ENCODE data around the gene PRG3. TPM values are rescaled to one million over a fixed set of nuclear protein-coding genes. Genes with fewer than 3 reads are reported as not detected.

PRG3 gene
- total and polyA plus RNA-seq, 2 donors (not counting 1 experiment from before 2014, with no cell fraction given) = not detected

DNA sequence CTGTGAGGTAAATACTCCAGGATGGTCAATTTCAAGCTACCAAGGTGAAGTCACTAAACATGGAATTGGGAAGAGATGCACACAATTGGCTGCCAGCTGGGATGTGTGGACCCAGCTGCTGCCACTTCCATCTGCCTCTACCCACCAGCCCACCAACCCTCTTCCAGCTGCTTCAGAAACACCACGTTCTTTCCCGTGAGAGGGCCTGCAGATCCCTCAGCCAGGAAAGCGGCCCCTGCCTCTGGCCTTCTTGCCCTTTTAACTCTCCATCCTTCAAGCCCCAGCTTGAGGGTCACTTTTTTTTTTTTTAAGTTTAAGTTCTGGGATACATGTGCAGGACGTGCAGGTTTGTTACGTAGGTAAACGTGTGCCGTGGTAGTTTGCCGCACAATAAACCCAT lies 20.0 kb downstream of the PRG3 start:
- H3K4me3 ChIP-seq (ENCODE audit: control extremely low read depth in 1 of 5, extremely low read depth in 1 of 5, insufficient read depth in 1 of 5, low read depth in 2 of 5, low read length in 4 of 5) = no peak overlapping the region
- ATAC-seq (ENCODE audit: low read depth) (no peak), DNase-seq (no peak)
- POLR2A ChIA-PET = no interaction called here
- no peak for TF ChIP-seq EZH2 (IDR thresholded peaks at IDR 0.05; ENCODE audit: borderline replicate concordance, insufficient read depth, low read depth, low read length, poor library complexity, severe bottlenecking)
- TF ChIP-seq, protein P1, sequence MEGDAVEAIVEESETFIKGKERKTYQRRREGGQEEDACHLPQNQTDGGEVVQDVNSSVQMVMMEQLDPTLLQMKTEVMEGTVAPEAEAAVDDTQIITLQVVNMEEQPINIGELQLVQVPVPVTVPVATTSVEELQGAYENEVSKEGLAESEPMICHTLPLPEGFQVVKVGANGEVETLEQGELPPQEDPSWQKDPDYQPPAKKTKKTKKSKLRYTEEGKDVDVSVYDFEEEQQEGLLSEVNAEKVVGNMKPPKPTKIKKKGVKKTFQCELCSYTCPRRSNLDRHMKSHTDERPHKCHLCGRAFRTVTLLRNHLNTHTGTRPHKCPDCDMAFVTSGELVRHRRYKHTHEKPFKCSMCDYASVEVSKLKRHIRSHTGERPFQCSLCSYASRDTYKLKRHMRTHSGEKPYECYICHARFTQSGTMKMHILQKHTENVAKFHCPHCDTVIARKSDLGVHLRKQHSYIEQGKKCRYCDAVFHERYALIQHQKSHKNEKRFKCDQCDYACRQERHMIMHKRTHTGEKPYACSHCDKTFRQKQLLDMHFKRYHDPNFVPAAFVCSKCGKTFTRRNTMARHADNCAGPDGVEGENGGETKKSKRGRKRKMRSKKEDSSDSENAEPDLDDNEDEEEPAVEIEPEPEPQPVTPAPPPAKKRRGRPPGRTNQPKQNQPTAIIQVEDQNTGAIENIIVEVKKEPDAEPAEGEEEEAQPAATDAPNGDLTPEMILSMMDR (IDR thresholded peaks at IDR 0.05) = no peak
- no peak overlapping the region for H3K27ac Mint-ChIP-seq
- peaks cover 0 to 2% (median 2%) of the 10 kb centered on the region in 4 experiments for H3K27me3 ChIP-seq (replicated peaks in 1 of 4; ENCODE audit: control extremely low read depth in 1 of 4, control insufficient read depth in 3 of 4, insufficient read depth in 4 of 4, low read length in 3 of 4)
- H3K9me3 Mint-ChIP-seq (ENCODE audit: insufficient read depth) = no peaks in the 10 kb centered on the region
- no peak overlapping the region for H3K4me2 ChIP-seq (replicated peaks; ENCODE audit: low read depth, low read length, poor library complexity, severe bottlenecking)
- H3K4me1 ChIP-seq (ENCODE audit: control insufficient read depth in 2 of 2, insufficient read depth in 2 of 2, low read length in 2 of 2) = no peaks in the 10 kb centered on the region
- no peaks in the 10 kb centered on the region for H3K4me1 Mint-ChIP-seq
- H3K4me3 Mint-ChIP-seq = no peak overlapping the region
- no peak overlapping the region for H2AFZ ChIP-seq (ENCODE audit: insufficient read depth, low read depth, low read length, poor library complexity, severe bottlenecking)
- H3K27me3 Mint-ChIP-seq = peaks cover 25% of the 10 kb centered on the region
- H3K27ac ChIP-seq (ENCODE audit: low read length in 2 of 2) = no peak overlapping the region
- H3K9me3 ChIP-seq (ENCODE audit: control extremely low read depth in 1 of 3, control insufficient read depth in 2 of 3, insufficient read depth in 1 of 3, low read length in 2 of 3) = no peaks in the 10 kb centered on the region
- H3K79me2 ChIP-seq (ENCODE audit: control insufficient read depth, insufficient read depth, low read length) = no peaks in the 10 kb centered on the region
- intact Hi-C loops (cut with micrococcal nuclease) = no loop called here
- H4K20me1 ChIP-seq (ENCODE audit: control insufficient read depth, insufficient read depth, low read length, poor library complexity, severe bottlenecking) = no peaks in the 10 kb centered on the region
- no peak overlapping the region for H3K9ac ChIP-seq (ENCODE audit: low read length)
- CTCF ChIA-PET = interaction anchor here (1.2 to 2.1 kb wide), 3 partner anchors 10 to 280 kb away, joined by 4 to 10 read pairs (median 5); no protein-coding TSS in a partner anchor
- WGBS (ENCODE audit: insufficient coverage) = 100% methylated on average over 1 of the region's 8 CpGs
- no peaks in the 10 kb centered on the region for H3K36me3 ChIP-seq (replicated peaks in 1 of 2; ENCODE audit: control extremely low read depth in 1 of 2, control insufficient read depth in 1 of 2, extremely low read depth in 1 of 2, insufficient read depth in 2 of 2, low read length in 1 of 2)

- H3K36me3 ChIP-seq (replicated peaks in 1 of 2; ENCODE audit: control extremely low read depth in 1 of 2, control insufficient read depth in 1 of 2, extremely low read depth in 1 of 2, insufficient read depth in 2 of 2, low read length in 1 of 2) = no peaks in the 10 kb centered on the region
- H4K20me1 ChIP-seq (ENCODE audit: control insufficient read depth, insufficient read depth, low read length, poor library complexity, severe bottlenecking) = no peaks in the 10 kb centered on the region
- H3K27me3 Mint-ChIP-seq = peaks cover 26% of the 10 kb centered on the region
- peaks cover 0 to 3% (median 2%) of the 10 kb centered on the region in 4 experiments for H3K27me3 ChIP-seq (replicated peaks in 1 of 4; ENCODE audit: control extremely low read depth in 1 of 4, control insufficient read depth in 3 of 4, insufficient read depth in 4 of 4, low read length in 3 of 4)
- no peak overlapping the region for H3K4me2 ChIP-seq (replicated peaks; ENCODE audit: low read depth, low read length, poor library complexity, severe bottlenecking)
- no peak overlapping the region for H2AFZ ChIP-seq (ENCODE audit: insufficient read depth, low read depth, low read length, poor library complexity, severe bottlenecking)
- DNase-seq (no peak), ATAC-seq (ENCODE audit: low read depth) (no peak)
- H3K4me3 ChIP-seq (ENCODE audit: control extremely low read depth in 1 of 5, extremely low read depth in 1 of 5, insufficient read depth in 1 of 5, low read depth in 2 of 5, low read length in 4 of 5) = no peak overlapping the region
- H3K9me3 ChIP-seq (ENCODE audit: control extremely low read depth in 1 of 3, control insufficient read depth in 2 of 3, insufficient read depth in 1 of 3, low read length in 2 of 3) = no peaks in the 10 kb centered on the region
- no peak for TF ChIP-seq EZH2 (IDR thresholded peaks at IDR 0.05; ENCODE audit: borderline replicate concordance, insufficient read depth, low read depth, low read length, poor library complexity, severe bottlenecking)
- TF ChIP-seq, protein P1 (IDR thresholded peaks at IDR 0.05) = no peak
- H3K4me3 Mint-ChIP-seq = no peak overlapping the region
- intact Hi-C loops (cut with micrococcal nuclease) = no loop called here
- POLR2A ChIA-PET = no interaction called here
- 93% methylated on average over 5 of the region's 9 CpGs for WGBS (ENCODE audit: insufficient coverage)
- no peaks in the 10 kb centered on the region for H3K79me2 ChIP-seq (ENCODE audit: control insufficient read depth, insufficient read depth, low read length)
- no peak overlapping the region for H3K9ac ChIP-seq (ENCODE audit: low read length)
- H3K4me1 Mint-ChIP-seq = no peaks in the 10 kb centered on the region
- H3K27ac Mint-ChIP-seq = no peak overlapping the region
- no peaks in the 10 kb centered on the region for H3K9me3 Mint-ChIP-seq (ENCODE audit: insufficient read depth)
- CTCF ChIA-PET = interaction anchor here (1.1 to 2.1 kb wide), 5 partner anchors 9 to 281 kb away, joined by 4 to 10 read pairs (median 4); no protein-coding TSS in a partner anchor
- H3K27ac ChIP-seq (ENCODE audit: low read length in 2 of 2) = no peak overlapping the region
- H3K4me1 ChIP-seq (ENCODE audit: control insufficient read depth in 2 of 2, insufficient read depth in 2 of 2, low read length in 2 of 2) = no peaks in the 10 kb centered on the region
These were observed 20.9 kb downstream of the PRG3 start for GRCh38 chr11:57359896-57360690.

Measured in B cell (primary cell).